PFSK-1 (cell line): Measurements from ENCODE around the gene PCSK6.

ENCODE experiments used
- FOXP2 ChIP-seq: optimal IDR thresholded peaks from 2 replicates; pipeline ENCODE3; 2011; ENCODE audit warnings: borderline replicate concordance, control low read depth, inconsistent platforms; ENCODE audit not compliant: insufficient read depth; ENCODE audit errors: extremely low read length, extremely low read depth
- POLR2AphosphoS5 ChIP-seq: IDR thresholded peaks from 2 replicates; pipeline ENCODE4 v1.6.1; 2012; ENCODE audit warnings: low read depth, mild to moderate bottlenecking, control low read depth, low read length, moderate library complexity
- SIN3A ChIP-seq: IDR thresholded peaks from 2 replicates; pipeline ENCODE4 v1.6.1; 2012; ENCODE audit warnings: mild to moderate bottlenecking, low read length, moderate library complexity, borderline replicate concordance; ENCODE audit not compliant: insufficient read depth
- TAF1 ChIP-seq: IDR thresholded peaks from 2 replicates; pipeline ENCODE4 v1.6.1; 2012; ENCODE audit warnings: low read length, control low read depth, borderline replicate concordance; ENCODE audit not compliant: insufficient read depth
- TF ChIP-seq, protein P1 (sequence below), 2 experiments: IDR thresholded peaks; 2 replicates each; pipeline versions ENCODE4 v1.6.1 to v1.8.0; 2011 to 2012; ENCODE audit warnings: low read depth in 2 of 2, low read length in 2 of 2, control low read depth in 1 of 2, inconsistent platforms in 1 of 2, mild to moderate bottlenecking in 1 of 2, moderate library complexity in 1 of 2; ENCODE audit not compliant: insufficient read depth in 1 of 2

The PCSK6 gene

GRCh38 chr15:101496198-101496986 lies 6.9 kb upstream of the PCSK6 start:
- TF ChIP-seq, protein P1, sequence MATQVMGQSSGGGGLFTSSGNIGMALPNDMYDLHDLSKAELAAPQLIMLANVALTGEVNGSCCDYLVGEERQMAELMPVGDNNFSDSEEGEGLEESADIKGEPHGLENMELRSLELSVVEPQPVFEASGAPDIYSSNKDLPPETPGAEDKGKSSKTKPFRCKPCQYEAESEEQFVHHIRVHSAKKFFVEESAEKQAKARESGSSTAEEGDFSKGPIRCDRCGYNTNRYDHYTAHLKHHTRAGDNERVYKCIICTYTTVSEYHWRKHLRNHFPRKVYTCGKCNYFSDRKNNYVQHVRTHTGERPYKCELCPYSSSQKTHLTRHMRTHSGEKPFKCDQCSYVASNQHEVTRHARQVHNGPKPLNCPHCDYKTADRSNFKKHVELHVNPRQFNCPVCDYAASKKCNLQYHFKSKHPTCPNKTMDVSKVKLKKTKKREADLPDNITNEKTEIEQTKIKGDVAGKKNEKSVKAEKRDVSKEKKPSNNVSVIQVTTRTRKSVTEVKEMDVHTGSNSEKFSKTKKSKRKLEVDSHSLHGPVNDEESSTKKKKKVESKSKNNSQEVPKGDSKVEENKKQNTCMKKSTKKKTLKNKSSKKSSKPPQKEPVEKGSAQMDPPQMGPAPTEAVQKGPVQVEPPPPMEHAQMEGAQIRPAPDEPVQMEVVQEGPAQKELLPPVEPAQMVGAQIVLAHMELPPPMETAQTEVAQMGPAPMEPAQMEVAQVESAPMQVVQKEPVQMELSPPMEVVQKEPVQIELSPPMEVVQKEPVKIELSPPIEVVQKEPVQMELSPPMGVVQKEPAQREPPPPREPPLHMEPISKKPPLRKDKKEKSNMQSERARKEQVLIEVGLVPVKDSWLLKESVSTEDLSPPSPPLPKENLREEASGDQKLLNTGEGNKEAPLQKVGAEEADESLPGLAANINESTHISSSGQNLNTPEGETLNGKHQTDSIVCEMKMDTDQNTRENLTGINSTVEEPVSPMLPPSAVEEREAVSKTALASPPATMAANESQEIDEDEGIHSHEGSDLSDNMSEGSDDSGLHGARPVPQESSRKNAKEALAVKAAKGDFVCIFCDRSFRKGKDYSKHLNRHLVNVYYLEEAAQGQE (IDR thresholded peaks at IDR 0.05; ENCODE audit: insufficient read depth in 1 of 2, low read depth in 2 of 2, low read length in 2 of 2), result no peak
- no peak for TF ChIP-seq SIN3A
- no peak for TF ChIP-seq FOXP2

DNA sequence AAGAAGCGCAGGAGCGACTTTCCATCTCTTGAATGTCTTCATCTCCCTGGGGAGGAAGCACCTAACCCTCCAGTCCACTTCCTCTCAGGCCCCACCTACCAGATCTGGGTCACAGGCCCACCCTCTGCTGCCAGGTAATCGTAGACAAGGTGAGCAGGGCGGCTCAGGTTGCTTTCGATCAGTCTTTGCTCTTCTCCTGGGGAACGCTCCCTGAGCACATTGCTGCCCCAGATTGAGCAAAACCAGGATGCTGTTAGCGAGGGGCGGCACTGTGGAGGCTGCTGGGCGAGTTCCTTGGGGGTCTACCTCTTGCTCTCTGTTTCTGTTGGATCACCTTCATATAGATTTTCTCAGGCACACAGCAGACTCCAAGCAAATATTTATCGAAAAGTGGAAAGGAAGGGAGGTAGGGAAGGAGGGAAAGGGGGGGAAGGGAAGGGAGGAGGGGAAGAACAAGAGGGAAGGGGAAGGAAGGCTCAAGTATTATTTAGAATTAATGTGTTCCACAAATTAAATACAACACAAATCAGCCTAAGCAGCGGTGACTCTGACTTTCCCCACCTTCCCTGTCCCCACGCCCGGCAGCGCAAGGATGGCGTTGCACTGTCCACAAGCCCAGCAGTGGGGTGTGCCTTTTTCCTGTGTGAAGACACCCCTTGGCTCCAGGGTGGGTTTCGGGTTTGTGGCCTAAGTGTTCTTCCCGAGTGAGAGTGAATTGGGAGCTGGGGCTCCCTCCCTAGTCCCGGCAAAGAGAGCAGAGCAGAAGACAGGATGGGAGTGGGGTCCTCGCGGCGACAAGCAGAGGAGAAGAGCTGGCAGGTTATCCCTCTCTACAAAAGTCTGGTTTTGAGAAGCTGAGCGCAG lies 6.1 kb upstream of the PCSK6 start:
- TF ChIP-seq SIN3A, result no peak
- no peak for TF ChIP-seq TAF1
- no peak for TF ChIP-seq POLR2AphosphoS5
- TF ChIP-seq, protein P1 (IDR thresholded peaks at IDR 0.05; ENCODE audit: insufficient read depth in 1 of 2, low read depth in 2 of 2, low read length in 2 of 2), result no peak
- TF ChIP-seq FOXP2, result no peak

DNA sequence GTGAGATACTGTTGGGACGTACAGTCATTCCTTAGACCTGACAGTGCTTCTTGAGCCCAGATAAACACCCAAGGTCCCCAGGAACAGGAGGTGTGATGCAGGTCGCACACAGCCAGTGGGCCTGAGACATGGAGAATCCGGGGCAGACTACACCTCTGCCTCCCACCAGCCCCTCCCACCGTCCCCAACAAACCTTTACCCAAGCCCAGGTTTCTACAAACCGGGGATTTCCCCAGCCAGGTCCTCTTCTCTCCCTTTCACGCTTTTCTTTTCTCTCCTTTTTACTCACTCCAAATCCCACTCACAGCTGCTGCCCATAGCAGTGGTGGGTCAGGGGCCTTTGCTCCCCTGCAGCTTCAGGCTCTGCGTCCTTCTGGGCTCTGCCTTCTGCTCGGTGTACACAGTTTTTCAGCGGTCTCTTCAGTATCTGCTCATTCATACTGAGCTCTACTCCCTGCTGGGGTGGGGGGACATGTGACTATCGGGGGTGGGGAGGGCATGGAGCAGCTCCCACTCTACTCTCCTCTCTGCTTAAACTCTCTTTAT lies 4.8 kb upstream of the PCSK6 start:
- TF ChIP-seq TAF1, result no peak
- TF ChIP-seq FOXP2, result no peak
- no peak for TF ChIP-seq POLR2AphosphoS5
- TF ChIP-seq SIN3A, result no peak
- TF ChIP-seq, protein P1 (IDR thresholded peaks at IDR 0.05; ENCODE audit: insufficient read depth in 1 of 2, low read depth in 2 of 2, low read length in 2 of 2), result no peak

DNA sequence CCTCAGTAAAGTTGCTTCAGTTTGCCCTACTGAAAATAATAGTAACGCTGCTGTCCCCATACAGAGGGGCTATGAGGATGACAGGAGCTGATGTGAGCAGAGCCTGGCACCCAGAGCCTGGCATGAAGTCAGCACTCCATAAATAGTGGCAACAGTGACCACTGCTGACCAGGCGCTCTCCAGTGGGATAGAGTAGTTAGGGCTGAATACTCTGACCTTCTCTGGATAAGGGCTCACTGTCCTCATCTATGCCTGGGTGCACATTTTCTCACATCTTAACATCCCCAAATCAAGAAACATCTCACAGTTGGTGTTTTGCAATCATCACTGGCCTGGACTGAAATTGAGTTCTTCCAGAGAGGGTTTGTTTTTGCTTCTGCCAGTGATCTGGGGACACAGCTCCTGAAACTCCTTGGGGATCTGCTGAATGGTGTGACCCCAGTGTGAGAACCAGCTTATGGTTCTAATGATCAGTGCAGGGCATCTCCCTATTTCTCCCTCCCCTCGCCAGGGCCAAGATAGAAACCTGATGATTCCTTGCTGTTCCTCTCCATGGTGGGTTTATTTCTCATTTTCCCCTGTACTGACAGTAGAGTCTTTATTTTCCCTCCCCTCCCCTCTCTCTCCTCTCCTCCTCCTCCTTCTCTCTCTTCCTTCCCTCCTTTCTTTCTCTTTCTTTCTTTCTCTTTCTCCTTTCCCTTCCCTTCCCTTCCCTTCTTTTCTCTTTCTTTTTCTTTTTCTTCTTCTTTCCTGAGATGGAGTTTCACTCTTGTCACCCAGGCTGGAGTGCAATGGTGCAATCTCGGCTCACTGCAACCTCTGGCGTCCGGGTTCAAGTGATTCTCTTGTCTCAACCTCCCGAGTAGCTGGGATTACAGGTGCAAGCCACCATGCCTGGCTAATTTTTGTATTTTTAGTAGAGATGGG lies 3.5 kb upstream of the PCSK6 start:
- no peak for TF ChIP-seq FOXP2
- no peak for TF ChIP-seq SIN3A
- TF ChIP-seq TAF1, result no peak
- TF ChIP-seq, protein P1 (IDR thresholded peaks at IDR 0.05; ENCODE audit: insufficient read depth in 1 of 2, low read depth in 2 of 2, low read length in 2 of 2), result no peak
- no peak for TF ChIP-seq POLR2AphosphoS5
